Measurements from ENCODE around the gene FRY. TPM values are rescaled to one million over a fixed set of nuclear protein-coding genes. Genes with fewer than 3 reads are reported as not detected.

FRY gene
- total RNA-seq, 2 experiments from 2014 or later, result 13.1 to 13.8 TPM

GRCh38 chr13:32001154-32001768 lies 30.3 kb upstream of the FRY start:
- H3K9me3 Mint-ChIP-seq, result no peaks in the 10 kb centered on the region
- no peak overlapping the region for H3K27ac Mint-ChIP-seq
- no peaks in the 10 kb centered on the region for H3K36me3 Mint-ChIP-seq (ENCODE audit: low read depth)
- no peaks in the 10 kb centered on the region for H3K4me1 Mint-ChIP-seq
- POLR2A ChIA-PET, result no interaction called here
- H3K4me3 Mint-ChIP-seq, result no peak overlapping the region
- CTCF ChIA-PET, result interaction anchor here (0.6 to 1.9 kb wide), 3 partner anchors 11 to 92 kb away, joined by 3 to 11 read pairs (median 3); no protein-coding TSS in a partner anchor
- H3K27me3 Mint-ChIP-seq, result no peaks in the 10 kb centered on the region
- peak; percentile 17 for DNase-seq

DNA sequence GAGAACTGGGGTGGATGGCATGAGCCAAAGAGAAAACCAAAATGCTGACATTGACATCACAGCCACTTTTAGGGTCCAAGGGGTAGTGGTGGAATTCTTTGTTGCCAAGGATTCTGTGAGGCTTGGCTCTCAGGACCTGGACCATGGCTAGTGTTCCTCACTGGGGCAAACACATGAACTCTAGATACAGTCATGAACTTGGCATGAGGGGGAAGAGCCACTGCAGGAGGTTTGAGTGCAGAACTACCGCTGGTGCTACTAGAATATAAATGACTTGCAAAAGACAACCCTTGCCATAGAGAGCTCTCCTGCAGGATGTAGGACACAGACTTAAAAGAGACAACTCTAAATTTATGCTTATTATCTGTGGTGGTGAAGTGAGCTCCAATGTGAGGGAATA lies 29.8 kb upstream of the FRY start:
- Mint-ChIP-seq H3K4me3 (no peak overlapping the region), H3K27me3 (no peaks in the 10 kb centered on the region), H3K4me1 (no peaks in the 10 kb centered on the region), H3K9me3 (no peaks in the 10 kb centered on the region), H3K36me3 (ENCODE audit: low read depth) (no peaks in the 10 kb centered on the region), H3K27ac (no peak overlapping the region)
- DNase-seq, result no peak
- CTCF ChIA-PET, result interaction anchor here (0.6 to 1.9 kb wide), 4 partner anchors 11 to 92 kb away, joined by 3 to 11 read pairs (median 3); no protein-coding TSS in a partner anchor
- POLR2A ChIA-PET, result no interaction called here

DNA sequence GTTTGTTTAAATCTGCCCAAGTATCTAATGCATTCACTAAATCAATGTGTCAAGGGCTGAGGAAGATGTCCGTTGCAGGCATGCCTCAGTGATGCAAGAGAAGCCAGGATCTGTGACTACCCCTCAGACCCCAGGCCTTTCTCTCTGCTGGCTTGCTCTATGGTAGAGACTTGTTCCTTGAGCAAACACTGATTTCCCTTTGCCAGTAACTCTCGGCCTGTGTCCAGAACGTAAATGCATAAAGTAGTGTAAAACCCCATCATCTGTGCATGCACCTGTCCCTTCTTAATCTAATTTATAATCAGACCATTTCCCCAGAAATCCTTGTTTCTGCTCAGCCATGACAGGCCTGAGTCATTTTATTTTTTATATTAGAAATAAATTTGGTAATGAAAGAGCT lies 28.7 kb upstream of the FRY start:
- Mint-ChIP-seq H3K27ac (no peak overlapping the region), H3K4me3 (no peak overlapping the region), H3K4me1 (no peaks in the 10 kb centered on the region), H3K36me3 (ENCODE audit: low read depth) (no peaks in the 10 kb centered on the region), H3K27me3 (peaks cover 2% of the 10 kb centered on the region), H3K9me3 (no peaks in the 10 kb centered on the region)
- POLR2A ChIA-PET, result no interaction called here
- no peak for DNase-seq
- CTCF ChIA-PET, result interaction anchor here (1.9 kb wide), 1 partner anchor 93 kb away, joined by 11 read pairs; no protein-coding TSS in a partner anchor

GRCh38 chr13:32007494-32007893 lies 24.1 kb upstream of the FRY start:
- H3K36me3 Mint-ChIP-seq (ENCODE audit: low read depth), result no peaks in the 10 kb centered on the region
- no peak for DNase-seq
- H3K27me3 Mint-ChIP-seq, result peaks cover 2% of the 10 kb centered on the region
- H3K9me3 Mint-ChIP-seq, result no peaks in the 10 kb centered on the region
- ChIA-PET POLR2A (no interaction called here), CTCF (interaction anchor here (0.9 to 1.4 kb wide), 2 partner anchors 23 to 98 kb away, joined by 3 to 4 read pairs; no protein-coding TSS in a partner anchor)
- H3K4me1 Mint-ChIP-seq, result no peaks in the 10 kb centered on the region
- H3K4me3 Mint-ChIP-seq, result no peak overlapping the region
- no peak overlapping the region for H3K27ac Mint-ChIP-seq

GRCh38 chr13:32008518-32009175 lies 22.9 kb upstream of the FRY start:
- Mint-ChIP-seq H3K27me3 (peaks cover 2% of the 10 kb centered on the region), H3K4me1 (no peaks in the 10 kb centered on the region), H3K36me3 (ENCODE audit: low read depth) (no peaks in the 10 kb centered on the region), H3K27ac (no peak overlapping the region), H3K9me3 (no peaks in the 10 kb centered on the region), H3K4me3 (no peak overlapping the region)
- ChIA-PET CTCF (no interaction called here), POLR2A (no interaction called here)
- no peak for DNase-seq

DNA sequence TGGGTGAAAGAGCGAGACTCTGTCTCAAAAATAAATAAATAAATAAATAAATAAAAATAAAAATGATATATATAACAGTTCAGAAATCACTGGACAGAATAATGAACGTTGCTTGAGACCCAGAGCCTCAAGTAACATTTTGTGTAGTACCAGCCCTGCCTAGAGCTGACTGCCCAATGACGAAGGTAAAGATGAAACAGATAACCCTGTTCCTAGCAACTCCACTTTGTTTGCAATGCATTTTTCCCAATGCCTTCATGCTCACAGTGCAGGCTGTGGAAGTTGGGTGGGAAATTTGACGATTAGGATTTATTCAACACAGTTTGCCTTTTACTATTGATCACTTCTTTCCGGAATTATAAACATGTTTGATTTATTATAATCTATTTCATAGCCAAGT lies 22.2 kb upstream of the FRY start:
- CTCF ChIA-PET, result interaction anchor here (0.7 kb wide), 1 partner anchor 101 kb away, joined by 3 read pairs; no protein-coding TSS in a partner anchor
- H3K36me3 Mint-ChIP-seq (ENCODE audit: low read depth), result no peaks in the 10 kb centered on the region
- POLR2A ChIA-PET, result no interaction called here
- H3K4me1 Mint-ChIP-seq, result no peaks in the 10 kb centered on the region
- H3K9me3 Mint-ChIP-seq, result no peaks in the 10 kb centered on the region
- no peak overlapping the region for H3K4me3 Mint-ChIP-seq
- no peak for DNase-seq
- peaks cover 2% of the 10 kb centered on the region for H3K27me3 Mint-ChIP-seq
- H3K27ac Mint-ChIP-seq, result no peak overlapping the region

DNA sequence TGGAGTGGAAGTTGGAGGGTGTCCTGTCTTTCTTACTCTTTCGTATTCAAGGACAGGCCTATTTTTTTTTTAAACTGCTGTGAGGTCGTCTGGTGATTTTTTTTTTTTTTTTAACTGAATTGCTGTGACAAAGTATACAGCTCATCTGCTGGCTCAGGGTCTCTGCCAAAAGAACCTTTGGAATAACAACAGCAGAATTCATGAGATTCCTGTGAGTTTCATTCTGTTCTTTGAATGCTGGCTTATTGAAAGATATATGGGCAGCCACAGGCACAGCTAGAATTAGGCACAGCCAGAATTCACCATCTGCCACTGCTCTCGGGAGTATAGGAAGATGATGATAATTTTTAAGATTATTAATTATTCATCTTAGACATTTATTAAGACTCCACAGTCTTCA lies 21.4 kb upstream of the FRY start:
- Mint-ChIP-seq H3K27me3 (peaks cover 2% of the 10 kb centered on the region), H3K9me3 (no peaks in the 10 kb centered on the region), H3K36me3 (ENCODE audit: low read depth) (no peaks in the 10 kb centered on the region), H3K4me3 (no peak overlapping the region), H3K27ac (no peak overlapping the region), H3K4me1 (no peaks in the 10 kb centered on the region)
- no peak for DNase-seq
- POLR2A ChIA-PET, result no interaction called here
- CTCF ChIA-PET, result interaction anchor here (0.6 to 0.7 kb wide), 2 partner anchors 100 to 101 kb away, joined by 3 read pairs; no protein-coding TSS in a partner anchor

GRCh38 chr13:32011971-32012370 lies 19.6 kb upstream of the FRY start:
- ChIA-PET CTCF (interaction anchor here (1.1 kb wide), 1 partner anchor 10 kb away, joined by 3 read pairs; no protein-coding TSS in a partner anchor), POLR2A (no interaction called here)
- no peaks in the 10 kb centered on the region for H3K9me3 Mint-ChIP-seq
- peaks cover 2% of the 10 kb centered on the region for H3K27me3 Mint-ChIP-seq
- H3K27ac Mint-ChIP-seq, result no peak overlapping the region
- H3K4me3 Mint-ChIP-seq, result no peak overlapping the region
- no peaks in the 10 kb centered on the region for H3K4me1 Mint-ChIP-seq
- no peaks in the 10 kb centered on the region for H3K36me3 Mint-ChIP-seq (ENCODE audit: low read depth)
- no peak for DNase-seq

DNA sequence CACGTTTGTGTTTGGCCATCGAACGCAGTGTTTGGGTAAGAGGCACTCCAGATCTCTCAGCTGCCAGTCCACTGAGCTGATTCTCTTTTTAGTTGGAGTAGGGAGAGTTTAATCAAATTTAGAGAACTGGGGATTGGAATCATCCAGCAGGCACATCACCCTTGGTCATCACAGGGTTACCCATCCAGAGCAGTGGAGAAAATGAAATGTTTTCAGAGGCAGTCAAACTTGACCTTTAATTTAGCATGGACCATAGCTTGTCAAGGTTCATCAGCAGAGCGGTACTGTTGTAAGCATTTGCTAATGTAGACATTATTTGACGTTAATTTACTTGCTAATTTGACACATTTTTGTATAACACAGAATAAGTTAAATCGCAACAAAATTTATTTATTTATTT lies 18.4 kb upstream of the FRY start:
- Mint-ChIP-seq H3K36me3 (ENCODE audit: low read depth) (no peaks in the 10 kb centered on the region), H3K27ac (no peak overlapping the region), H3K27me3 (no peaks in the 10 kb centered on the region), H3K4me3 (no peak overlapping the region), H3K9me3 (no peaks in the 10 kb centered on the region), H3K4me1 (no peaks in the 10 kb centered on the region)
- POLR2A ChIA-PET, result no interaction called here
- CTCF ChIA-PET, result interaction anchor here (1.1 kb wide), 1 partner anchor 12 kb away, joined by 3 read pairs; no protein-coding TSS in a partner anchor
- no peak for DNase-seq

- no peak overlapping the region for H3K4me3 Mint-ChIP-seq
- H3K27ac Mint-ChIP-seq, result no peak overlapping the region
- H3K9me3 Mint-ChIP-seq, result no peaks in the 10 kb centered on the region
- no peaks in the 10 kb centered on the region for H3K36me3 Mint-ChIP-seq (ENCODE audit: low read depth)
- H3K27me3 Mint-ChIP-seq, result no peaks in the 10 kb centered on the region
- ChIA-PET POLR2A (interaction anchor here (0.9 kb wide), 1 partner anchor 16 kb away, joined by 3 read pairs; the partner anchor contains the start of gene FRY), CTCF (interaction anchor here (1.4 kb wide), 1 partner anchor 106 kb away, joined by 3 read pairs; no protein-coding TSS in a partner anchor)
- DNase-seq, result no peak
- H3K4me1 Mint-ChIP-seq, result no peaks in the 10 kb centered on the region
These were observed 15.5 kb upstream of the FRY start for GRCh38 chr13:32016119-32016518.

DNA sequence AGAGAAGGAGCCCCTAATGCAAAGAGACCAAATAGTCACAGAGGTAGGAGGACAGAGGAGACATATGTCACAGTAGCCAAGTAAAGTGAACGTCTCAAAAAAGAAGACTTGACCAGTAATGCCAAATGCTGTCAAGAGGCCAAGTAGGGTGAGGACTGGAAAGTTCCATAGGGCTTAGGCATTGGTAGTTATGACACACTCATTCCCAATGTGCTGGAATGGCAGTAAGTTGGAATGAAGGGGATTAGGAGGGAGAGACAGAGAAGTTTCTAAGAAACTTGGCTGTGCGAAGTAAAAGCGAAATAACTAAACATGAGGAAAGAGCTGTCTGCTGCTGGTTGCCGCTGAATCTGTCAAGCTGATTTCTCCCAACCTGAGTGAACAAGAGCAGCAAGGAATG lies 14.9 kb upstream of the FRY start:
- ChIA-PET CTCF (no interaction called here), POLR2A (interaction anchor here (0.9 kb wide), 1 partner anchor 15 kb away, joined by 3 read pairs; the partner anchor contains the start of gene FRY)
- H3K27ac Mint-ChIP-seq, result no peak overlapping the region
- no peaks in the 10 kb centered on the region for H3K9me3 Mint-ChIP-seq
- no peaks in the 10 kb centered on the region for H3K27me3 Mint-ChIP-seq
- DNase-seq, result no peak
- H3K4me3 Mint-ChIP-seq, result no peak overlapping the region
- no peaks in the 10 kb centered on the region for H3K4me1 Mint-ChIP-seq
- H3K36me3 Mint-ChIP-seq (ENCODE audit: low read depth), result no peaks in the 10 kb centered on the region

- POLR2A ChIA-PET, result no interaction called here
- no peaks in the 10 kb centered on the region for H3K27me3 Mint-ChIP-seq
- DNase-seq, result no peak
- no peaks in the 10 kb centered on the region for H3K36me3 Mint-ChIP-seq (ENCODE audit: low read depth)
- CTCF ChIA-PET, result no interaction called here
- no peaks in the 10 kb centered on the region for H3K9me3 Mint-ChIP-seq
- no peak overlapping the region for H3K4me3 Mint-ChIP-seq
- H3K4me1 Mint-ChIP-seq, result no peaks in the 10 kb centered on the region
- no peak overlapping the region for H3K27ac Mint-ChIP-seq
These were observed 14.1 kb upstream of the FRY start for GRCh38 chr13:32017474-32017873.

DNA sequence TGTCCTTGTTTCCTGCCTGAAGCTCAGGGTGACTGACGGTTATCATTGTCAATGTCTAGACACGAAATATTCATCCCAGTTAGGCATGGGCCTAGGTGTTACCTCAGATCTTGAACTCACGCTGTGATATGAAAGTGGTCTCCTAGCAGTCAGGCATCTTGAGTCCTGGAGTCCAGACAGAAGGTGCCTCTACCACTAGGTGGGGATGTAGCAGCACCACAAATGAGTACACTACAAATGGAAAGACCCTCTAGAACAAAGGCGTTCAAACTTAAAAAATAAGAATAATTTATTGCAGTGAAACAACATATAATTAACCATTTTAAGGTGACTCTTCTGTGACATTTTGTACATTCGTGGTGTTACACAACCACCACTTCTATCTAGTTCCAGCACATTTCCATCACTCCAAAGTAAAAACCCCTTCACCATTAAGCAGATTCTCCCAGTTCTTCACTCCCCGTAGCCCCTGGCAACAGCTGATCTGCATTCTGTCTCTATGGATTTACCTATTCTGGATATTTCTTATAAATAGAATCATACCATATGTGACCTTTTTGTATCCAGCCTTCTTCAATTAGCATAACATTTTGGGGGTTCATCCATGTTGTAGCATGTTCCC lies 11.9 kb upstream of the FRY start:
- no peak for DNase-seq
- CTCF ChIA-PET, result no interaction called here
- H3K9me3 Mint-ChIP-seq, result no peaks in the 10 kb centered on the region
- no peak overlapping the region for H3K27ac Mint-ChIP-seq
- POLR2A ChIA-PET, result no interaction called here
- H3K27me3 Mint-ChIP-seq, result no peaks in the 10 kb centered on the region
- H3K36me3 Mint-ChIP-seq (ENCODE audit: low read depth), result no peaks in the 10 kb centered on the region
- H3K4me1 Mint-ChIP-seq, result no peaks in the 10 kb centered on the region
- no peak overlapping the region for H3K4me3 Mint-ChIP-seq
